Liver (tissue), 9 donors: ENCODE results near the gene WDR48. TPM values are rescaled to one million over a fixed set of nuclear protein-coding genes. Genes with fewer than 3 reads are reported as not detected.

Source experiments
- DNase-seq: peaks from one replicate; pipeline ENCODE4 v3.0.0-alpha.2; 2017; ENCODE audit warnings: low spot score
- H3K27ac ChIP-seq, 2 donors: one replicate each; pipeline ENCODE4 v1.7.0; 2013; ENCODE audit warnings: inconsistent platforms in 2 of 2, low read length in 2 of 2, control low read depth in 1 of 2, low read depth in 1 of 2, mild to moderate bottlenecking in 1 of 2
- H3K27me3 ChIP-seq, 4 donors: one replicate each; pipeline versions ENCODE4 v1.6.1 to v1.7.0; 2013; ENCODE audit warnings: low read length in 3 of 4, inconsistent platforms in 1 of 4, mild to moderate bottlenecking in 1 of 4, moderate library complexity in 1 of 4; ENCODE audit not compliant: control insufficient read depth in 4 of 4, insufficient read depth in 4 of 4
- H3K36me3 ChIP-seq, 4 donors: one replicate each; pipeline versions ENCODE4 v1.6.1 to v1.7.0; 2013; ENCODE audit warnings: low read length in 3 of 4, mild to moderate bottlenecking in 3 of 4, low read depth in 1 of 4, moderate library complexity in 1 of 4; ENCODE audit not compliant: control insufficient read depth in 4 of 4, insufficient read depth in 3 of 4
- H3K4me1 ChIP-seq, 4 donors: one replicate each; pipeline versions ENCODE4 v1.6.1 to v1.7.0; 2013; ENCODE audit warnings: low read length in 3 of 4, mild to moderate bottlenecking in 3 of 4, moderate library complexity in 1 of 4; ENCODE audit not compliant: control insufficient read depth in 4 of 4, insufficient read depth in 4 of 4
- H3K4me3 ChIP-seq, 3 donors: one replicate each; pipeline versions ENCODE4 v1.6.1 to v1.7.0; 2013; ENCODE audit warnings: low read length in 3 of 3, control low read depth in 1 of 3, low read depth in 1 of 3, mild to moderate bottlenecking in 1 of 3
- H3K9ac ChIP-seq, 2 donors: one replicate each; pipeline ENCODE4 v1.7.0; 2013; ENCODE audit warnings: low read length in 2 of 2, mild to moderate bottlenecking in 2 of 2, moderate library complexity in 2 of 2, control low read depth in 1 of 2, low read depth in 1 of 2
- H3K9me3 ChIP-seq, 4 donors: one replicate each; pipeline versions ENCODE4 v1.6.1 to v1.7.0; 2013; ENCODE audit warnings: low read length in 3 of 4; ENCODE audit not compliant: control insufficient read depth in 4 of 4
- ATF3 ChIP-seq: IDR thresholded peaks from 2 replicates; pipeline ENCODE4 v1.6.1; 2016; ENCODE audit warnings: antibody characterized with exemption
- CTCF ChIP-seq: fragments of 150-350 bp; IDR thresholded peaks from 2 replicates; pipeline ENCODE4 v1.5.1; 2017; ENCODE audit warnings: improper control_type of control experiment, low read depth, low read length; ENCODE audit not compliant: missing input control
- EGR1 ChIP-seq, 2 donors: IDR thresholded peaks; 2 replicates each; pipeline ENCODE4 v1.6.1; 2016 to 2018; ENCODE audit warnings: antibody characterized with exemption in 2 of 2, low read depth in 2 of 2
- FOXA1 ChIP-seq: IDR thresholded peaks from 2 replicates; pipeline ENCODE4 v1.6.1; 2016; ENCODE audit warnings: antibody characterized with exemption
- GABPA ChIP-seq, 2 donors: IDR thresholded peaks in 1 of 2; conservative IDR thresholded peaks in 1 of 2; 2 replicates each; pipeline ENCODE4 v1.6.1; 2016; ENCODE audit warnings: antibody characterized with exemption in 2 of 2, mild to moderate bottlenecking in 1 of 2, moderate library complexity in 1 of 2
- HNF4A ChIP-seq, 2 donors: conservative IDR thresholded peaks; 2 replicates each; pipeline ENCODE4 v1.6.1; 2016; ENCODE audit warnings: antibody characterized with exemption in 2 of 2, mild to moderate bottlenecking in 2 of 2
- HNF4G ChIP-seq: IDR thresholded peaks from 2 replicates; pipeline ENCODE4 v1.6.1; 2016; ENCODE audit warnings: antibody characterized with exemption
- JUND ChIP-seq, 2 donors: IDR thresholded peaks; 2 replicates each; pipeline ENCODE4 v1.6.1; 2016; ENCODE audit warnings: antibody characterized with exemption in 2 of 2
- NR2F2 ChIP-seq: IDR thresholded peaks from 2 replicates; pipeline ENCODE4 v1.6.1; 2016; ENCODE audit warnings: antibody characterized with exemption
- RAD21 ChIP-seq, 2 donors: IDR thresholded peaks; 2 replicates each; pipeline ENCODE4 v1.6.1; 2016; ENCODE audit warnings: antibody characterized with exemption in 2 of 2, mild to moderate bottlenecking in 2 of 2
- REST ChIP-seq: IDR thresholded peaks from 2 replicates; pipeline ENCODE4 v1.6.1; 2016; ENCODE audit warnings: antibody characterized with exemption, mild to moderate bottlenecking
- SP1 ChIP-seq: IDR thresholded peaks from 2 replicates; pipeline ENCODE4 v1.6.1; 2018; ENCODE audit warnings: antibody characterized with exemption, mild to moderate bottlenecking
- TAF1 ChIP-seq: conservative IDR thresholded peaks from 2 replicates; pipeline ENCODE4 v1.6.1; 2016; ENCODE audit warnings: antibody characterized with exemption, mild to moderate bottlenecking
- YY1 ChIP-seq: IDR thresholded peaks from 2 replicates; pipeline ENCODE4 v1.6.1; 2016; ENCODE audit warnings: antibody characterized with exemption, mild to moderate bottlenecking
- WGBS: extraction: QIAGEN DNeasy Blood & Tissue Kit; methylation state at CpG from one replicate; pipeline ENCODE4 v1.1.7; 2013; 5-methylcytosine and 5-hydroxymethylcytosine counted together
- polyA plus RNA-seq, 2 donors: library from polyadenylated mRNA; stranded (reverse) in 1 of 2; unstranded in 1 of 2; fragments of 200-250 nt in 1 of 2; fragments of >200 nt in 1 of 2; fragmentation: Nextera tagmentation in 1 of 2; extraction: Ambion mirVana in 1 of 2; gene quantifications; one replicate each; pipeline versions ENCODE4 v1.2.1 to v1.2.3, GENCODE V29; 2013 to 2015
- total RNA-seq, 2 donors: library from RNA; depleted of rRNA; stranded (reverse); fragments of >200 nt; gene quantifications; one replicate each; pipeline ENCODE4 v1.2.3, GENCODE V29; 2014
- TF ChIP-seq, protein P1 (sequence below): IDR thresholded peaks from 2 replicates; pipeline ENCODE4 v1.6.1; 2016; ENCODE audit warnings: antibody characterized with exemption
- TF ChIP-seq, protein P2 (sequence below): IDR thresholded peaks from 2 replicates; pipeline ENCODE4 v1.6.1; 2016; ENCODE audit warnings: antibody characterized with exemption
- donor health status: healthy.
- donor health status: healthy.
- donor health status: healthy.
- donor health status: healthy.
- donor health status: healthy.

The WDR48 gene
- total and polyA plus RNA-seq, 4 donors, result 8.0 to 24.9 (median 16.5) TPM

GRCh38 chr3:39005295-39005694 lies 46.5 kb upstream of the WDR48 start:
- H3K9ac ChIP-seq, result no peak overlapping the region
- no peak overlapping the region for H3K4me3 ChIP-seq
- no peaks in the 10 kb centered on the region for H3K9me3 ChIP-seq
- no peaks in the 10 kb centered on the region for H3K27me3 ChIP-seq
- H3K36me3 ChIP-seq, result no peaks in the 10 kb centered on the region
- 57% methylated on average over 2 of the region's 2 CpGs for WGBS
- no peak overlapping the region for H3K27ac ChIP-seq
- TF ChIP-seq YY1 (no peak), GABPA (IDR thresholded peaks at IDR 0.05 in 1 of 2, conservative IDR thresholded peaks at IDR 0.05 in 1 of 2) (no peak), FOXA1 (no peak), NR2F2 (no peak), SP1 (no peak), HNF4G (no peak), REST (no peak), TAF1 (no peak), HNF4A (conservative IDR thresholded peaks at IDR 0.05) (no peak), RAD21 (IDR thresholded peaks at IDR 0.05) (no peak), ATF3 (no peak), CTCF (no peak), JUND (IDR thresholded peaks at IDR 0.05) (no peak)
- TF ChIP-seq, protein P1, sequence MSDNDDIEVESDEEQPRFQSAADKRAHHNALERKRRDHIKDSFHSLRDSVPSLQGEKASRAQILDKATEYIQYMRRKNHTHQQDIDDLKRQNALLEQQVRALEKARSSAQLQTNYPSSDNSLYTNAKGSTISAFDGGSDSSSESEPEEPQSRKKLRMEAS, result no peak
- TF ChIP-seq, protein P2, sequence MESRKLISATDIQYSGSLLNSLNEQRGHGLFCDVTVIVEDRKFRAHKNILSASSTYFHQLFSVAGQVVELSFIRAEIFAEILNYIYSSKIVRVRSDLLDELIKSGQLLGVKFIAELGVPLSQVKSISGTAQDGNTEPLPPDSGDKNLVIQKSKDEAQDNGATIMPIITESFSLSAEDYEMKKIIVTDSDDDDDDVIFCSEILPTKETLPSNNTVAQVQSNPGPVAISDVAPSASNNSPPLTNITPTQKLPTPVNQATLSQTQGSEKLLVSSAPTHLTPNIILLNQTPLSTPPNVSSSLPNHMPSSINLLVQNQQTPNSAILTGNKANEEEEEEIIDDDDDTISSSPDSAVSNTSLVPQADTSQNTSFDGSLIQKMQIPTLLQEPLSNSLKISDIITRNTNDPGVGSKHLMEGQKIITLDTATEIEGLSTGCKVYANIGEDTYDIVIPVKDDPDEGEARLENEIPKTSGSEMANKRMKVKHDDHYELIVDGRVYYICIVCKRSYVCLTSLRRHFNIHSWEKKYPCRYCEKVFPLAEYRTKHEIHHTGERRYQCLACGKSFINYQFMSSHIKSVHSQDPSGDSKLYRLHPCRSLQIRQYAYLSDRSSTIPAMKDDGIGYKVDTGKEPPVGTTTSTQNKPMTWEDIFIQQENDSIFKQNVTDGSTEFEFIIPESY, result no peak
- no peak for DNase-seq
- H3K4me1 ChIP-seq, result no peaks in the 10 kb centered on the region

GRCh38 chr3:39011191-39011736 lies 40.6 kb upstream of the WDR48 start:
- Histone ChIP-seq H3K27me3 (no peaks in the 10 kb centered on the region), H3K36me3 (no peaks in the 10 kb centered on the region), H3K4me1 (no peaks in the 10 kb centered on the region), H3K9me3 (no peaks in the 10 kb centered on the region), H3K9ac (no peak overlapping the region), H3K4me3 (no peak overlapping the region), H3K27ac (no peak overlapping the region)
- no peak for DNase-seq
- 79% methylated on average over 2 of the region's 2 CpGs for WGBS
- no peak for TF ChIP-seq CTCF
- TF ChIP-seq, protein P2, result no peak
- no peak for TF ChIP-seq EGR1 (IDR thresholded peaks at IDR 0.05; ENCODE audit: low read depth in 2 of 2)
- no peak for TF ChIP-seq NR2F2
- TF ChIP-seq HNF4G, result no peak
